Left lung (tissue), 10 donors: ENCODE measurements around the gene TTC34. TPM values are rescaled to one million over a fixed set of nuclear protein-coding genes. Genes with fewer than 3 reads are reported as not detected.

Experiments used
- ATAC-seq: fragments of 200-7000 bp; cut with Tn5 transposase; one replicate; pipeline ENCODE4 v1.9.1; 2020; ENCODE audit warnings: moderate library complexity
- DNase-seq, 4 donors: peaks; one replicate each; pipeline ENCODE4 v3.0.0-alpha.2; 2013 to 2020
- H3K27ac ChIP-seq, 2 donors: fragments of 200-600 bp; sonication (generic) in 1 of 2; one replicate each; pipeline versions ENCODE4 v1.5.0 to v1.8.0; 2020 to 2021
- H3K27me3 ChIP-seq, 2 donors: fragments of 200-600 bp; sonication (generic) in 1 of 2; one replicate each; pipeline versions ENCODE4 v1.5.0 to v1.8.0; 2020 to 2021
- H3K36me3 ChIP-seq, 2 donors: fragments of 200-600 bp; sonication (generic) in 1 of 2; one replicate each; pipeline versions ENCODE4 v1.5.0 to v1.8.0; 2020 to 2021
- H3K4me1 ChIP-seq, 2 donors: fragments of 200-600 bp; one replicate each; pipeline ENCODE4 v1.8.0; 2021
- H3K4me3 ChIP-seq, 2 donors: fragments of 200-600 bp; sonication (generic) in 1 of 2; one replicate each; pipeline versions ENCODE4 v1.5.0 to v1.8.0; 2020 to 2021; ENCODE audit warnings: mild to moderate bottlenecking in 1 of 2
- H3K9me3 ChIP-seq, 2 donors: fragments of 200-600 bp; sonication (generic) in 1 of 2; one replicate each; pipeline versions ENCODE4 v1.5.0 to v1.8.0; 2020 to 2021
- intact Hi-C, 2 donors: fragments of 100-400 bp; cut with DNase I; formaldehyde crosslinking; loops; one replicate each; pipeline versions ENCODE4 v1.11.2 to v1.14.2; 2022
- polyA plus RNA-seq, 6 donors: library from polyadenylated mRNA; unstranded; fragments of 120-200 nt; gene quantifications; one replicate each; pipeline ENCODE4 v1.2.1, GENCODE V29; 2013; ENCODE audit not compliant: insufficient read length in 6 of 6
- total RNA-seq, 2 donors: library from RNA; stranded (reverse); fragmentation: NEBNext Ultra II Directional; extraction: Animal tissue kit (Norgen Biotek cat#: 25700); gene quantifications; one replicate each; pipeline ENCODE4 v1.2.1, GENCODE V29; 2021
- TF ChIP-seq, protein P1 (sequence below), 2 donors: fragments of 200-600 bp; sonication (generic) in 1 of 2; IDR thresholded peaks; one replicate each; pipeline versions ENCODE4 v1.5.0 to v1.8.0; 2021; ENCODE audit warnings: antibody characterized with exemption in 2 of 2
- donor health status: DM: no; HTN: yes; CAD: no.
- donor health status: DM: no; HTN: no; CAD: no.

Gene TTC34
- total and polyA plus RNA-seq, 8 donors, result 0.44 to 1.2 (median 0.69) TPM

DNA sequence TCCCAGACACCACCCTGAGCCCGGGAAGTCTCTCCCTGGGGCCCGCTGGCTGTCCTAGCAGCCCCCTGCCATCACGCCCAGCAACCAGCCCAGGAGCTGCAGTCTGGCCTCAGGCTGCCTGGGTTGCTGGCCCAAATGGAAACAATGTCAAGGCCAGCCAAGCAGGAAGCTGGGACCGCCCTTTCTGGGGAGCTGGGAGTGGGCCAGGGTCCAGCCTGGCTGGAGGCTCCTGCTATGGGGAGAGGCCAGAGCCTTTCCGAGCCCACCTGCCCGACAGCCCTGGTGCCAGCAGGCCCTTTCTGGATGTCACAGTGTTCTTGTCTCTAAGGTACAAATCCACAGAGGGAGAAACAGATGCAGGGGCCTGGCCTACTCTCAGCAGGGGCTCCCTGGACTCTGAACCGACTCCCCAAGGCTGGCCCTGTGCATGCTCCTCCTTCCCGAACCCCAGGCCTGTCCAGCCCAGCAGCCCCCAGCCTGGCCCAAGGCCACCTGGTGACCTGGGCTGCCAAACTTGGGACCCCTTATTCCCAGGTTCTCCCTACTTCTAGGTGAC, 167.5 kb downstream of the TTC34 start:
- H3K27ac ChIP-seq, result no peak overlapping the region
- no peaks in the 10 kb centered on the region for H3K36me3 ChIP-seq
- peaks cover 8 to 75% of the 10 kb centered on the region in 2 donors for H3K27me3 ChIP-seq
- ATAC-seq (no peak), DNase-seq (peak in 1 of 4 donors; percentile 30)
- H3K9me3 ChIP-seq, result peaks cover 0 to 9% of the 10 kb centered on the region in 2 donors
- peaks cover 0 to under 1% of the 10 kb centered on the region in 2 donors for H3K4me1 ChIP-seq
- H3K4me3 ChIP-seq, result no peak overlapping the region
- intact Hi-C loops, result no loop called here
- TF ChIP-seq, protein P1, sequence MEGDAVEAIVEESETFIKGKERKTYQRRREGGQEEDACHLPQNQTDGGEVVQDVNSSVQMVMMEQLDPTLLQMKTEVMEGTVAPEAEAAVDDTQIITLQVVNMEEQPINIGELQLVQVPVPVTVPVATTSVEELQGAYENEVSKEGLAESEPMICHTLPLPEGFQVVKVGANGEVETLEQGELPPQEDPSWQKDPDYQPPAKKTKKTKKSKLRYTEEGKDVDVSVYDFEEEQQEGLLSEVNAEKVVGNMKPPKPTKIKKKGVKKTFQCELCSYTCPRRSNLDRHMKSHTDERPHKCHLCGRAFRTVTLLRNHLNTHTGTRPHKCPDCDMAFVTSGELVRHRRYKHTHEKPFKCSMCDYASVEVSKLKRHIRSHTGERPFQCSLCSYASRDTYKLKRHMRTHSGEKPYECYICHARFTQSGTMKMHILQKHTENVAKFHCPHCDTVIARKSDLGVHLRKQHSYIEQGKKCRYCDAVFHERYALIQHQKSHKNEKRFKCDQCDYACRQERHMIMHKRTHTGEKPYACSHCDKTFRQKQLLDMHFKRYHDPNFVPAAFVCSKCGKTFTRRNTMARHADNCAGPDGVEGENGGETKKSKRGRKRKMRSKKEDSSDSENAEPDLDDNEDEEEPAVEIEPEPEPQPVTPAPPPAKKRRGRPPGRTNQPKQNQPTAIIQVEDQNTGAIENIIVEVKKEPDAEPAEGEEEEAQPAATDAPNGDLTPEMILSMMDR (IDR thresholded peaks at IDR 0.05), result no peak

DNA sequence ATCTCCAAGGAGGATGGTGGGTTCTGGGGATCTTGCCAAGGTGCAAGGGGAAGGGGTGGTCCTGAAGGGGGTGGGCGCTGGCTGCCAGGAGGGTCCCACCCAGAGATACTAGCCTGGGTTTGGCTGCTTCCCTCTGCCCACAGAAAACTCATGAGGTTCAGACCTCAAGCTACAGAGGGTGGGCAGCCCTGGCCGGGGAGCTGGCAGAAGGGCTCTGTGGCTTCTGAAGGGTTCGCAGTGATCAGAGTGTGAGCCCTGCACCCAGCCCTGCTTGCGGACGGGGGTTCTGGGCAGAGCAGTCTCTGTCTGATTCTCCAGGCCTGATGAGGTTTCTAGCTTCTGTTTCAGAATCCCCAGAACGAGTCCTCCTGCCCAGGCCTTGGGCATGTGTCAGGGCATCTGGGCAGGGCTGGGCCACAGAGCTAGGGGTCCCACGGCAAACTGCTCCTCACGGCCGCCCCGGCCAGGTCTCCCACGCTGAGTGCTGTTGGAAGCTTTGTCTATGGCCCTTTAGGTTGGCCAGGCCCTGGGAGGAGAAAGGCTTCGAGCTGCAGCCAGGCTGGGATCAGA, 168.0 kb downstream of the TTC34 start:
- TF ChIP-seq, protein P1 (IDR thresholded peaks at IDR 0.05), result no peak
- intact Hi-C loops, result no loop called here
- peaks cover 0 to 9% of the 10 kb centered on the region in 2 donors for H3K9me3 ChIP-seq
- H3K27me3 ChIP-seq, result peaks cover 14 to 79% of the 10 kb centered on the region in 2 donors
- ATAC-seq (no peak), DNase-seq (no peak)
- no peak overlapping the region for H3K4me3 ChIP-seq
- peaks cover 0 to 6% of the 10 kb centered on the region in 2 donors for H3K4me1 ChIP-seq
- H3K36me3 ChIP-seq, result no peaks in the 10 kb centered on the region
- H3K27ac ChIP-seq, result no peak overlapping the region

DNA sequence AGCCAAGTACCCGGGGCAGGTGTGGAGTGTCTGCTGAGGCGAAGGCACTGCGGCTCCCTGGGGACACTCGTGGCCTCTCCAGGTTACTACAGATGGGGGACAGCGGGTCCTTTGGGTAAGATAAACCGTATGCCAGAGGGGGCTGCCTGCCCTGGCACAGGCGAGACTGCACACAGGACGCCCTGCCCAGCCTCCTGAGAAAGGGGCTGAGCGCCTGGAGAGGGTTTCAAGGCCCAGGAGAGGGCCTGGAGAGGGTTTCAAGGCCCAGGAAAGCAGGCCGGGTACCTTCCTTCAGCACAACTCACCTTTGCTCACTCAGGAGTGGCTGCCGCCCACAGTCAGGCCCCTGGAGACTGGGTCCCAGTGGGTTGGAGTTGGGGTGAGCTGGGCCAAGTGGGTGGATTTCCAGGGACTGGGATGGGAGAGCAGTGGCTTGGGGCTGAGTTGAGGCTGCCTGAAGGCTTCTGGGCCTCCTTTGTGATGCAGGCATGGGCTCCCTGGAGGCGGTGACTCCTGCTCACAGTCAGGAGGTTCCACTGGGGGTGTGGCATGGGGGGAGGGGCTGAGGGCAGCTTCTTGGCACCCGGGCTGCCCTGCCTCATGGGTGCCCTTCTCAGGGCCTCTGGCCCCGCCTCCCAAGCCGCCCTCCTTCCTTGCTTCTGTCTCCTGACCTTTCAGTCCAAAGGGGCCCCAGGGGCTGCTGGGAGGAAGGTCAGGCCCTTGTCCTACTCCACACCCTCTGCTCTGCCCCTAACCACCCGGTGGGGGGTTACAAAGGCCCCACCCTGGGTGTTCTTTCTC, 168.7 kb downstream of the TTC34 start, which contains the start of gene MMEL1:
TSS of gene MMEL1 (minus strand) at position 456 of the 801 bp plus-strand sequence. CDS start 3,532 bp downstream, outside the sequence.
- ATAC-seq (no peak), DNase-seq (peak in 1 of 4 donors; percentile 45)
- Histone ChIP-seq H3K9me3 (peaks cover 0 to 9% of the 10 kb centered on the region in 2 donors), H3K4me3 (no peak within 1 kb of the TSS), H3K4me1 (peaks cover 0 to 6% of the 10 kb centered on the region in 2 donors), H3K27me3 (peaks cover 21 to 81% of the 10 kb centered on the region in 2 donors), H3K27ac (no peak within 1 kb of the TSS), H3K36me3 (no peaks in the 10 kb centered on the region)
- TF ChIP-seq, protein P1 (IDR thresholded peaks at IDR 0.05), result no peak
- intact Hi-C loops, result no loop called here

DNA sequence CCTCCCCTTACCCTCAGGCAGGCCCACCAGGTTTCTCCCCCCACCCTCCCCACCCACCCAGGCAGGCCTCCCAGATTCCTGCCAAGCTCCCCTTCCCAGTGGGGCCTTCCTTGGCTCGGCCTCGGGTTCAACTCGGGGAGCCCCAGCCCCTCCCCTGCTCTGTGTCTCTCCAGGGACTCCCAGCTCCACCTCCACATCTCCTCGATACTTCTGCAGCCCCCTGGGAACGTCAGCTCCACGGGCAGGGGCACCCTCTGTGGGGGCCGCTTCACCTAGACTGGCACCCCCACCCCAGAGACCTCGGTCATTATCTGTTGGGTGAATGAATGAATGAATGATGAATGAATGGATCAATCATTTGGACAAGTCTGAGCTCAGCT, 169.5 kb downstream of the TTC34 start:
- H3K4me1 ChIP-seq, result peaks cover 0 to 6% of the 10 kb centered on the region in 2 donors
- no peaks in the 10 kb centered on the region for H3K36me3 ChIP-seq
- H3K27me3 ChIP-seq, result peaks cover 28 to 89% of the 10 kb centered on the region in 2 donors
- H3K4me3 ChIP-seq, result no peak overlapping the region
- intact Hi-C loops, result no loop called here
- peaks cover 0 to 6% of the 10 kb centered on the region in 2 donors for H3K9me3 ChIP-seq
- DNase-seq (peak in 1 of 4 donors; percentile 29), ATAC-seq (no peak)
- TF ChIP-seq, protein P1 (IDR thresholded peaks at IDR 0.05), result no peak
- no peak overlapping the region for H3K27ac ChIP-seq
